GM19395 (cell line): ENCODE results near the gene PRLR.

ENCODE experiments used
- ATAC-seq: cut with Tn5 transposase; IDR thresholded peaks from one replicate; pipeline ENCODE4 v1.9.1; 2021; ENCODE audit warnings: mild to moderate bottlenecking, moderate library complexity; ENCODE audit not compliant: unreplicated experiment

The PRLR gene

GRCh38 chr5:35009657-35010056 is 220.6 kb downstream of the PRLR start:
- ATAC-seq = no peak

- no peak for ATAC-seq
Observed at GRCh38 chr5:35009019-35009418, 221.3 kb downstream of the PRLR start.

GRCh38 chr5:35004771-35005170 is 225.5 kb downstream of the PRLR start:
- ATAC-seq = no peak

- ATAC-seq = no peak
Observed at GRCh38 chr5:35004200-35004599, 226.1 kb downstream of the PRLR start.

GRCh38 chr5:35003018-35003957 is 227.0 kb downstream of the PRLR start:
- peak; percentile 84 for ATAC-seq

- ATAC-seq = no peak
Observed at GRCh38 chr5:35002459-35002858, 227.8 kb downstream of the PRLR start.

GRCh38 chr5:35001842-35002241 is 228.4 kb downstream of the PRLR start:
- ATAC-seq = no peak
